ENCODE data around the gene CARF. TPM values are rescaled to one million over a fixed set of nuclear protein-coding genes. Genes with fewer than 3 reads are reported as not detected.

The CARF gene
- total and polyA plus RNA-seq, 2 of the 13 experiments (the other 11 are each of a cell fraction or from before 2014, with no cell fraction given), result 3.0 to 5.4 TPM

- TF ChIP-seq PRPF4 (IDR thresholded peaks at IDR 0.05; ENCODE audit: low read depth, low read length, poor library complexity, severe bottlenecking), result no peak
- 0 out of 2 replicates have a peak, but pooled peaks have one; percentile 20 for TF ChIP-seq ZNF510 (CRISPR knock-in tag; IDR thresholded peaks at IDR 0.05; ENCODE audit: low read depth)
- no peak; the same call in 1 of the 2 replicates for TF ChIP-seq HOXA5 (CRISPR knock-in tag; IDR thresholded peaks at IDR 0.05)
- no peak for TF ChIP-seq ZNF678 (CRISPR knock-in tag; IDR thresholded peaks at IDR 0.05)
- peak; percentile 66; the same call in 1 of the 2 replicates for TF ChIP-seq ZNF446 (CRISPR knock-in tag; IDR thresholded peaks at IDR 0.05)
- no peak for TF ChIP-seq TBX3 (IDR thresholded peaks at IDR 0.05; ENCODE audit: borderline replicate concordance)
- peak; percentile 73; the same call in 1 of the 2 replicates for TF ChIP-seq ZNF232 (CRISPR knock-in tag; IDR thresholded peaks at IDR 0.05; ENCODE audit: borderline replicate concordance)
- no peak for TF ChIP-seq BHLHE40 (IDR thresholded peaks at IDR 0.05; ENCODE audit: low read length)
- TF ChIP-seq STAG1 (CRISPR knock-in tag; IDR thresholded peaks at IDR 0.05), result 0 out of 2 replicates have a peak, but pooled peaks have one; percentile 3
- TF ChIP-seq NR3C1 (CRISPR knock-in tag; IDR thresholded peaks at IDR 0.05), result no peak
- TF ChIP-seq NR2C2 (CRISPR knock-in tag; IDR thresholded peaks at IDR 0.05; ENCODE audit: borderline replicate concordance), result peak; percentile 49; the same call in 1 of the 2 replicates
- TF ChIP-seq CEBPB (IDR thresholded peaks at IDR 0.05; ENCODE audit: borderline replicate concordance, low read depth, low read length), result no peak
- no peak for TF ChIP-seq CSRNP2 (CRISPR knock-in tag; conservative IDR thresholded peaks at IDR 0.05; ENCODE audit: low read depth)
- TF ChIP-seq ZMYM2 (CRISPR knock-in tag; IDR thresholded peaks at IDR 0.05), result no peak
- no peak for TF ChIP-seq ZBTB21 (CRISPR knock-in tag; IDR thresholded peaks at IDR 0.05)
- peak; percentile 91 for TF ChIP-seq ZNF143 (CRISPR knock-in tag; IDR thresholded peaks at IDR 0.05)
- TF ChIP-seq ZNF3 (CRISPR knock-in tag; IDR thresholded peaks at IDR 0.05), result no peak; the same call in 1 of the 2 replicates
- TF ChIP-seq ZBED4 (CRISPR knock-in tag; IDR thresholded peaks at IDR 0.05; ENCODE audit: borderline replicate concordance), result no peak
- TF ChIP-seq ZNF644 (CRISPR knock-in tag; IDR thresholded peaks at IDR 0.05; ENCODE audit: low read depth), result no peak
- TF ChIP-seq RARG (CRISPR knock-in tag; IDR thresholded peaks at IDR 0.05; ENCODE audit: low read depth), result no peak
- peak; percentile 55; the same call in 1 of the 2 replicates for TF ChIP-seq ZBTB26 (CRISPR knock-in tag; IDR thresholded peaks at IDR 0.05; ENCODE audit: borderline replicate concordance)
- TF ChIP-seq DNMT3B (CRISPR knock-in tag; conservative IDR thresholded peaks at IDR 0.05), result 0 out of 2 replicates have a peak, but pooled peaks have one; percentile 50
- TF ChIP-seq ZNF589 (CRISPR knock-in tag; conservative IDR thresholded peaks at IDR 0.05), result no peak
- no peak for TF ChIP-seq ZBTB42 (CRISPR knock-in tag; IDR thresholded peaks at IDR 0.05)
- TF ChIP-seq ZNF768 (CRISPR knock-in tag; IDR thresholded peaks at IDR 0.05), result 0 out of 2 replicates have a peak, but pooled peaks have one; percentile 38
Observed at GRCh38 chr2:202911512-202912341, at the start of gene CARF, which contains the start of gene WDR12 (continued).

Measured in HepG2 (cell line).